Endothelial cell of hepatic sinusoid (primary cell): ENCODE data around the gene CNTNAP5.

ENCODE experiments used
- in situ Hi-C: cut with HindIII; loops from 2 replicates; pipeline ENCODE4 v1.10.0; 2017; ENCODE audit warnings: low sequenced_read_pairs

Gene CNTNAP5

DNA sequence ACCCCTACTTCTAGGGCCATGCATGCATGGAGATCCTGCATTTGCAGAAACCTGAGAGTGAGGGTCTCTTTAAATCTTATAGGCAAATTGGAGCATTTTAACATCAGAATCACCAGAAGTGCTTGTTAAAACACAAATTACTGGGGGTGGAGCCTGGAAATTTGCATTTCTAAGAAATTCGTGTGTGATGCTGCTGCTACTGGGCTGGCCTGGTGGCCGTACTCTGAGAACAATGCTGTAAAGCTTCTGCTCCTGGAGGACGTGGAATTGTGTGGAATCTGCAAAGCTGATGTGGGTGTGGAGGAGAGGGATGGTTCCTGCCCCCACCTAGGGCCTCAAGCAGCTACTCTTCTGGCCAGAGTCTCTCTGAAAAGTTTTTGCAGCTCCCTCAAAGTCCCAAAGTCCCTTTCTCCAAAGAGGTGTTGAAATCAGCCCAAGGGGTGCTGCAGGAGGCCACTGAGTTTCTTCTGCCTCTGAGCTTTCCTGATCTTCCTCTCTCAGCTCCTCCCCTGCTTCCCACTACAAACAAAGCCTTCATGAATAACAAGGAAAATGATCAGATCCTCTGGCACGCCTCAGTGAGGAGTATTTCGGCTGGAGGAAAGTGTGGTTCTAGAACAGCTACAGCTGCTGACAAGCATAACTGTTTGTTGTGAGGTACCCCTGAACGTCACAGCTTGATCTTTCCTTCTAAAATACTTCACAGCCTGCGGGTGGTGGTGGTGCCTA, 508.3 kb downstream of the CNTNAP5 start:
- in situ Hi-C loops: loop anchor here (5.0 kb wide), 1 partner anchor 79 kb away; no protein-coding TSS in a partner anchor

DNA sequence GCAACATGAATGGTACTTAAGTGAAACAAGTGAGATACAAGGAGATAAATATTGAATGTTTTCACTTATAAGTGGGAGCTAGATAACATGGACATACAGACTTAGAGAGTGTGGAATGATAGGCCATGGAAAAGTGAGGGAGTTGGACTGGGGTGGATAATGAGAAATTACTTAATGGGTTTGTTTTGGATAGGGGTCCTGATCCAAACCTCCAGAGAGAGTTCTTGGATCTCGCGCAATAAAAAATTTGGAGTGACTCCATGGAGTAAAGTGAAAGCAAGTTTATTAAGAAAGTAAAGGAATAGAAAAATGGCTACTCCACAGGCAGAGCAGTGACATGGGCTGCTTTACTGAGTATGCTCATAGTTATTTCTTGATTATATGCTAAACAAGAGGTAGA, 508.9 kb downstream of the CNTNAP5 start:
- in situ Hi-C loops: loop anchor here (5.0 kb wide), 1 partner anchor 78 kb away; no protein-coding TSS in a partner anchor

DNA sequence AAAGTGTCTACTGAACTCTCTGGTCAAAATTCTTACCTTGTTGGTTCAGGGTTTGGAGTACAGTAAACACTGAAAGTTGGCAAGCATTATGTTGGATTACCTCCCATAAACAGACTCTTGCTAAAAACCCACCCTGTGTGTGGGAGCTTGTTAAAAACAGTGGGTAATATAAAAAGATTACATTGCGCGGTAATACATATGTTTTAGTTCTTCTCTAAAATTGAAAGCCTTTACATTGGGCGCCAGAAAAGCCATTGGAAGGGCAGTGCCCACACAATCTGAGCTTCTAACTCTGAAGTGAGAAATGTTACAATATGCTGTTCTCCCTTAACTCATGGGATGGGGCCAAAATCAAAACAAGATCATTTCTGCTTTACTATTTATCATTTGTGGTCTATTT, 510.7 kb downstream of the CNTNAP5 start:
- in situ Hi-C loops: no loop called here

DNA sequence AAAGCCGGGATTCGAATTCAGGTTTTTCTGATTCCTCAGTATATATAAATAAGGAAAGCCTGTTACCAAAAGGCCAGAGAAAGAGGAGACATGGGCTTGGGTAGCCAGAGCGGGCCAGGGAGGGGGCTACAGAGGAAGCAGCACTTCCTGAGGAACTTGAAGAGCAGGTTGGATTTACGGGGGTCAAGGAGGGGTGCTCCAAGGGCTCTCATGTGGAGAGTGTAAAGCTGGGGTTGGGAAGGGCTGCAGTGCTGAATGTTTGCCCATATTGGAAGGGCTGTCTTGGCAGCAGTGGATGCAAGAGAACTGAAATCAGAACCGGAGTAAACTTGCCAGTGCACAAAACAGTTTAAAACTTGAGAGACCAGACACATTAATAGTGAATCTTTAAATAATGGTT, 511.5 kb downstream of the CNTNAP5 start:
- in situ Hi-C loops: no loop called here

DNA sequence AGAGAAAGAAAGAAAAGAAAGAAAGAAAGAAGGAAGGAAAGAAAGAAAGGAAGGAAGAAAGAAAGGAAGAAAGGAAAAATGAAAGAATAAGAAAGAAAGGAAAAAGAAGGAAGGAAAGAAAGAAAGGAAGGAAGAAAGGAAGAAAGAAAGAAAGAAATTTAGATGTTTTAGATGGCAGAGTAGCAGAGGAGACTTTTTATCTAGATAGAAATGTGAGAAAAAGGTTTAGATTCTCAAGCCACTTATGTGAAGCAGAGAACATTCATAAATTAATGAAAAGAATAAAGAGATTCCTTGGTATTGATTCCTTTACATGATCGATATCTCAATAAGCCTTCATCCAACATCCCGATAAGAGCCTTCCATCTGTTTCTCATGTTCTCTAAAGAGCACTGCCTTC, 513.5 kb downstream of the CNTNAP5 start:
- in situ Hi-C loops: no loop called here

DNA sequence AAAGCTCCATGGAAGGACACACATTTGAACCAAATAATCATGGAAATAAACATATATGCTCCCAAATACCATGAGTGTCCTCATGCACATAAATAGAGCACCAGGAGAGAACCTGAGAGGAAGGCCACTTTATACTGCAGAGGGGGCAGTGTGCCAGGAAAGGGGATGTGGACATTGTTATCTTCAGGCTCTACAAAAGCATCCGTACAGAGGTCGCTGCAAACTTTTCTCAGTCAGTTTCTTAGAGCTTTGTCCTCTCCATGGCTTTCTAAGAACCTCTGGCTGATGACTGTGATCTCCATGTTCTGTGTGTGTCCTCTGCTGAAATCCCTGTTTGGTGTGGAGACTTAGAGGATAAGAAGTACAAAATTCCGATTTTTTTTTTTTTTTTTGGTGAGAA, 515.7 kb downstream of the CNTNAP5 start:
- in situ Hi-C loops: no loop called here

DNA sequence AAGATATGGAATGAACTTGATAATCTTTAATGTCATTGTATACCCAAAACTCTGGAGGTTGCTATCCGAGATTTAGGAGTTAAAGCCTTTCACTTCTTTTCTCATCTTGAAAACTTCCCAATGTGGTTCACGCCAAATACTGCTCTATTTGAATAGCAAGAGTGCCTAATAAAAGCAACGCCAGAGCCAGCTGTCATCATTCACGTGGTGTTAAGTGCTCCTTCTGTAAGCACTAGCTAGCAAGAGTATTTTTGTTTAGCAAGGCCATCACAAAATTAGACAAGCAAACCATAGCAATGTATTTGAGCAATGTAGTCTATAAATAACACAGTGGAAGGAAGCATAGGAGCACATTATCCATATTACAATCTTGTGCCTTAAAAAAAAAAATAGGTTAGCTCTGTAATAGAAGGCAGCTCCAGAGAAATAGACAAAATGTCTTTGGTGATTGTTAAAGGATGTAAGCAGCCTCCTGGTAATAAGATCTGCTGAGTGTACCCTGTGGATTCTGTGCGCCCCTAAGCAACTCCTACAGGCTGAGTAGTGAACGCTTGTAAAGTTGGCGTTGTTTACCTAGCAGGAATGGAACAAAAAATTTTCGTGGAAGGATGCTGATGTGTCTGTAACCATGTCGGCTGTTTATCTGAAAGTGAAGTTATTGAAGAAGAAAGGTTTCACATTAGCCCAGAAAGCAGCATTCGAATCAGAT, 518.0 kb downstream of the CNTNAP5 start:
- in situ Hi-C loops: no loop called here

DNA sequence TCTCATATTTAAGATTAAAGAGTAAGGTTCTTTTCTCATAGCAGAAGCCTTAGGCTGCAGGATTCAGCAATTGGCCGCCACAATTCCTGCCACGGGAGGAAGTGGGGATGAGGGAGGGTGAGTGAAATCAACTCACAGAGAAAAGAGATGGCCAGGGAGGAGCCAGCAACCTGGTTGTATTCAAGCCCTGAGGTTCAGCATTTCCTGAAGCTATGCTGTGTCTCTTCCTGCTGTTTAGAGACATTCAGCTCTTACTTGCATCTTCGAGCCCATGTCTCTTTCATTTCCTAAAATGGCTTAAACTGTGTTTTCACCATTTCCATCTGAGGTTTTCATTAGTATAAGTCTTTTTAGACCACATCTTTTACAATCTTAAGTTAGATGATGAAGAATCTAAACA, 522.6 kb downstream of the CNTNAP5 start:
- in situ Hi-C loops: no loop called here

DNA sequence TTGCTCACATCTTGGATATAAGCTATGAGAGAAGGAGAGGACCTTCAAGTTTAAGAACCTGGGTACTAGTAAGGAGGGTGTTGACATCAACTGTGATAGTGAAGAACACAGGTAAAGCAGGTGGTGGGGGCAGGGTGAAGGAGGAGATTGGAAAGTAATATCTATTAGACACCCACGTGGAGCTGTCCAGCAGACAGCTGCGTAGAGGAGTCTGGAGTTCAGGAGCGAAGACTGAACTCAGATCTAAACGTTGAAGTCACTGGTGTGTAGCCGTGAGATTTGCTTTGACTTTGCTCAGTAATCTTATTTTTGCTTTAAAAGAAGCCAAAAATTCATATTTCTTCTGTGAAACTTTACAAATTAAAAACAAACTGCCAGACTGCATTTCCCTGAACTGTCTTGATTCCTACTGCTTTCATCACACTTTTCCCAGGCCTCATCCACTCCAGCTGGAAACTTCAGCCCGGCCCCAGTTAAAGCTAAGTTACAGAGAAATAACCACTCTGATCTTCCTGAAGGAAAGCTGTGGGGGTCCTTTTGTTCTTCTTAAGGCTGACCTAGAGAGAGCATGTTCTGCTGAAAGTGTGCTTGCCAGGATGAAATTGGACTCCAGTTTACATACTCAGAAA, 533.3 kb downstream of the CNTNAP5 start:
- in situ Hi-C loops: no loop called here

DNA sequence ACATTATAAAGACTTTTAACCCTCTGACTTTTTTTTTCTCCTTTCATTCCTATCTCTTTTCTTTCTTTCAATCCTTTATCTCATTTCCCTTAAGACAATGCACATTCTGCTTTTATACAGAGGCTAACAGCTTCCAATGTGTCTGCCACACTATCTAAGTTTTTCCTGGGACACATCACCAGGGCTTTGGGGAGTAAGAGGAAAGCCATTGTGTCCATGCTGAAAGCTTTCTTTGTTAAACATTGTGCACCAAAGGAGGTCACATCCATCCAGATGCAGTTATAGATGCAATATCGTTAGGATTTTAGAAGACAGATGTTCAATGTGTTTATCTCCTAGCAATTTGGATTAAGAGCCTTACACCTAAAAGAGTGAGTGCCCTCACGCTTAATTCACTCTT, 534.1 kb downstream of the CNTNAP5 start:
- in situ Hi-C loops: no loop called here

DNA sequence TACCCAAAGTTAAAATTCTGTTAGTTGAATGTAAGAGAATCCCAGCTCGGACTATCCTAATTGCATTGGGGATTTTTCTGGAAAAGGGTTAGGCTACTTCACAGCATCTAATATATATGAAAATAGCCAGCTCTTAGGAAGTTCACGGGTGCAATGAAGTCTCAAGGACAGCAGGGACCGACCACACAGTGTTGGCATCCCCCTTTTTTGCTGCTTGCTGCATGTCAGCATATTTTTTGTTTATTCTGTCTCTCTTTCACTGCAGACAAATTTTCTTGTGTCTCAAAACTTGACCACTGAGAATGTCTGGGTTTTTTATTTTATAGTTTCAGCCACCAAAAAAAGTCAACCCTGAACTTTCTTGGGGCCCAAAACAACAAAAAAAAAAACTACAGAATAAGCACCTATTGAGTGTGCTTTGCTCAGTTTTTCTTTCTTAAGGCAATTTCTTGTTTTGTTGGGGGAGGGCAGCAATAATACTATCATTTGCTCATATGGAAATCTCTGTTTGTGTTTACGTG, 535.6 kb downstream of the CNTNAP5 start:
- in situ Hi-C loops: no loop called here

DNA sequence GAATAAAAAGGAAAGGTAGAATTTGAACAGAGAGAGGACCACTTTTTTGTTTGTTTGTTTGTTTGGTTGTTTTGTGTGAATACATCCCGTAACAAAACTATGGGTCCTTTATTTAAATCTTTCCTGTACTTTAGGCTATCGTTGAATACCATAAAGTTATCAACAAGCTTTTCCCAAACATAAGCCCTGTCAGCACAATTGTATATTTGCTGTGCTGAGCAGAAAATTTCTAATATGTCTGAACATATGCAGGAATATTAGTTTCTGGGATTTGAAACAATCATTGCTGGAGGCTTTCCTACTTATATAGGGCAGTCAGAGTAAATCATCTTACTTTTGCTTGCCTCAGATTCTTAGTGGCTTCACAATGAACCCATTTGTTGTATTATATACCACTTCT, 536.4 kb downstream of the CNTNAP5 start:
- in situ Hi-C loops: no loop called here

DNA sequence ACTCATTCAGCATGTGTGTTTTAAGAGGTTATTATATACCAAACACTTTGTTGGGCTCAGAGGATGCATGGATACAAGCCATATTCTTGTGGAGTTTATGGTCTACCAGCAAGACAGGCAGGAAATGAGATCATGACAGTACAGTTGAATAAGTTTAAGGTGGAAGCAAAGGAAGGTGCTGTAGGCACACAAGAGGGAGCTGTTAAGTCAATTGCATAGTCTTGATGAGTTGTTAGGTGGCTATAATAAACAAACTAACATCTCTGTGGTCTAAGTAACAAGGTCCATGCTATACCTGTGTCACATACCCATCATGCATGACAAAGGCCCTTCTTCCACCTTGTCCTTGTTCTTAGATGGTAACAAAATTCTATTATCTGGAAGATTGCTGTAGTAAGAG, 538.3 kb downstream of the CNTNAP5 start:
- in situ Hi-C loops: no loop called here

DNA sequence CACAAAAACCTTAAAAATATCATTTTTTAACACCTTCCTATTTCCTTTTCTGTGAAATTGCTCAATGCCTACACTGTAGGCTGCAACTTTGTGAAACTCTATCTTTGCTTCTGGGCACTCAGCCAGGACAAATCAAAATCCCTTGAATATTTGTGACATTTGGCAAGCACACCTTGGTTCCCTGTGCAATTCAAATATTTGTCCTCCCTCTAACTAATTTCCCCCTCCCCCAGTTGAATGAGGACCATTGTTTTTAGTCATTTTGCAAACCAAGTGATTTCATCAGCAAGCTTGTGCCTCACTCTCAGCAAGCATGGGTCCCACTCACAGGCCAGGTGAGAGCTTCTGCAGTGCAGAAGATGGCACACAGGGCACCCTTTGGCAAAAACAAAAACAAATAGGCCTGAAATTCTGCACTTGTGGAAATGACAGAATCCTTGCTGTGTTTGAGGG, 541.5 kb downstream of the CNTNAP5 start:
- in situ Hi-C loops: no loop called here

DNA sequence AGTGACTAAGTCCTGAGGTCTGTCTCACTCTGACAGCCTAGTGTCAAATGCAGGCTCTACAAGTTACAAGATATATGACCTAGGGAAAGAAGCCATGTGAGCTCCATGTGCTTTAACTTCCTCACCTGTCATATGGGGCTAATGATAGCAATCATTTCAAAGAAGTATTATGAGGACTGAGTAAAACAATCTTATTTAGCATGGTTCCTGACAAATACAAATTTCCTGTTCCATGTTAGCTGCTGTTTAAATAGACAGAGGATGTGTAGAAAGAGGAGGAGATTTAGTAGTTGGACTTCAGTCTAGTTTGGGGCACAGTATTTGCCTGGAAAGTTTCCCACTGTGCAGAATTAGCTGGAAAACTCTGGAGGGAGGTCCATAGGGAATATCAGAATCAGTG, 545.8 kb downstream of the CNTNAP5 start:
- in situ Hi-C loops: no loop called here

DNA sequence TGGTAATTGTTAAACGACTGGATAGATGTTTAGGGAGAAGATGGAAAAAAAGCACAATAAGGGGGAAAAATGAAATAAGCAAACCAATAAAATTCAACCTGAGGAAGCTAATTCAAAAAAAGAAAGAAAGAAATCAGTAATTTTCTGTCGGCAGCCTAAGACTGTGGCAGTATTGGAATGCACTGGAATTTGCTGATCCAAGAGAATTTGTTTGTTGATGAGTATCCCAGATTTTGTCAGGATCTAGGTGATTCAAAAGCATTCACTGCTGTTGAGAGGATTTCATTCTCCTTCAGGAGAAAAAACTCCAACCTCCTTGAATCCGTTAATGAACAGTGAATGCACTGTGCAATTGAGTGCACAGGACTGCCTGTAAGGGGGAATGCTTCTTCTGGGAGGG, 546.7 kb downstream of the CNTNAP5 start:
- in situ Hi-C loops: no loop called here

DNA sequence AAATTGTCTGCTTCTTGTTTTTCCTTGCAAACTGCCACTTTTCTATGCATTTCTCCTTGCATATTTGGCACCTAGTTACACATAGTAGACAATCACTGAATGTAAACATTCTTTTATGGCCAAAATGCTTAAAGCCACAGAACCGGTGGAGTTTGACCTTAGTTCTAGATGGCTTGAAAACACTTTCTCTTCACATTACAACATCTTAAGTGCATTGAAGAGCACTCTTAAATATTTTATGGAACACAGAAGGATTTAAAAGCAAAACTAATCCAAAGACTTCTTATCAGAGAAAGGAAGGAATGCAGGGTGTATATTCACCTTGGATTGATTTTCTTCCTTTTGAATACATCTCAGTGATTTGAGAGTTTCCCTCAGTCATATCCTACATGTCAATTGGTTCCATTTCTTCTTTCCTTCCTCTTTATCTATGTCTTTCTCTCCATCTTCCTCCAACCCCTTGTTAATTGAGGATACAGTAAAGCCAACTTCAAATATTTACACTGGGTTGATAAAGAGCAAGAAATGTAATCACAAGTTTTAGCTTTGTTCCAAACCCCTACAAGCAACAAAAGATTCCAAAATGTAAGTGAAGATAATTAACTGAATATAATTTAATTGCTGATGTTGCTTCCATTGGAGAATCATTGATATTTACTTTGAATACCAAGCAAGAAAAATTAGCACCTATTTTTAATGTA, 548.0 kb downstream of the CNTNAP5 start:
- in situ Hi-C loops: no loop called here

DNA sequence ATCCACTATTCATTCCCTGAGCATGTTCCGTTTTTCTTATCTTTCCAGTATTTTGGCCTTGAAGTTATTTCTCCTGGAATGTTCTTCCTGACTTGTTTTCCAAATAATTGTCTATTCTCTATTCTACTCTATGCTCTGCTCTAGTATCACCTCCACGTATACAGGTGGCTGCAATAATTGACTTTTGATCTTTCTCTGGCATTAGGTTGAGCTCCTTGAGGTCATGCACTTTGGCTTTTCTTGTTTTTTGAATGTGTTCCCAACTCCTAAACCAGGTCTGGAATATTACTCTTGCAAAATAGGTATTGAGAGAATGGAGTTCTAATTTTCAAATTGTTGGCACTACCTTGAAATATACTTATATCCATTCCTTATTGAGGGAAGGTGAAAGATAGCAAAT, 550.4 kb downstream of the CNTNAP5 start:
- in situ Hi-C loops: no loop called here

DNA sequence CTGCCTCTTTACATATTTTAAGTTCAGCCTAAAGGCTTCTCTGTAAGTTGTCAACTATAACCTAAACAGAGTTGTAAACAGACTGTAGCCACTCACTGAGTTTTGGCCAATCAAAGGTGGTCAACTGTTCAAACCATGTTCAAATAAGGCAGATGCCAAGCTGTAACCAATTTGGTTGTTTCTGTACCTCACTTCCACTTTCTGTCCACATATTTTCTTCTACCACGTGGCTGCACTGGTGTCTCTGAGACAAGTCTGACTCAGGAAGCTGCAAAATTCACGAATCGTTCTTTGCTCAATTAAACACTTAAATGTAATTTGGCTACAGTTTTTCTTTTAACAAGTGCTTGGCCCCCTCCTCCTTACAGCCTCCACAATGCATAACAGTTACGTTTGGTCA, 555.2 kb downstream of the CNTNAP5 start:
- in situ Hi-C loops: no loop called here

DNA sequence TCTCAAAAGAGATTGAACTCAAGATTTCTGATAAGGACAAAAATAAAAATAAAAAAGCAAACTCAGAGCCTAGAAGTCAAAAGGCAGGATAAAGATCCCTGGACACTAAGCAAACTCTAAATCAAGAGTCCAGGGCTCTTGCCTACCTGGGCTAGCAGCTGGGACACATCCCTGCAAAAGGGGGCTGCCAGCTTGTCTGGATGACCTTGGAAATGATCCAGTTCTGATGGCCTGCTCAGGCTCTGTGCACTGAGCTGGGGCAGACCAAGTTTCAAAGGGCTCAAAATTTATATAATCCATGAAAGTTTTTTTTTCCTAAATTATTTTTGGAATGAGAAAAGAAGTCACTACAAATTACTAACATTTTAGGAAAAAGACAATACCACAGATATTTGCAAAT, 557.3 kb downstream of the CNTNAP5 start:
- in situ Hi-C loops: no loop called here

DNA sequence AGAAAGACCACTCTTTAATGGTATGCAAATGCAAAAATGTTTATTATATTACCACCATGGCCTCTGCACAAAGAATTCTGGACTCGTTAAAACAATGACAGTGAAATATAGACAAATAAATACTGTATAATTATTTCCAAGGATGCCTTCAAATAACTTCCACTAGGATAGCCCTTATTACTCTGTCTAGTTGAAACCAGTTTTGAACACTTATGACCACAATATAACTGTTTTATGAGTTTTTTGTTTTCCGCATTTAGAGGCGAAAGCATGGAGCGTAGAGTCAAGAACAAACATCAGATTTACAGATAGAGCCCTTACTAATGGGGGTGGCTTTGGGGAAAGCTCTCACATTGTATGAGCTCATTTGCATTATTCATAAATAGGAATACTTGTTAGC, 559.5 kb downstream of the CNTNAP5 start:
- in situ Hi-C loops: no loop called here
